ENCODE results near the gene HAVCR2.

Gene HAVCR2
- 3.3 to 6.4 (median 4.1) reads per million in 3 donors for total RNA-seq

GRCh38 chr5:157108976-157109375 lies at the start of gene HAVCR2:
TSS of gene HAVCR2 (minus strand) at chr5:157109044. CDS start at chr5:157108983, 61 bp downstream.
- H3K4me3 ChIP-seq (ENCODE audit: insufficient read depth, low read depth, low read length, poor library complexity, severe bottlenecking) = peak within 1 kb of the TSS; percentile 18

DNA sequence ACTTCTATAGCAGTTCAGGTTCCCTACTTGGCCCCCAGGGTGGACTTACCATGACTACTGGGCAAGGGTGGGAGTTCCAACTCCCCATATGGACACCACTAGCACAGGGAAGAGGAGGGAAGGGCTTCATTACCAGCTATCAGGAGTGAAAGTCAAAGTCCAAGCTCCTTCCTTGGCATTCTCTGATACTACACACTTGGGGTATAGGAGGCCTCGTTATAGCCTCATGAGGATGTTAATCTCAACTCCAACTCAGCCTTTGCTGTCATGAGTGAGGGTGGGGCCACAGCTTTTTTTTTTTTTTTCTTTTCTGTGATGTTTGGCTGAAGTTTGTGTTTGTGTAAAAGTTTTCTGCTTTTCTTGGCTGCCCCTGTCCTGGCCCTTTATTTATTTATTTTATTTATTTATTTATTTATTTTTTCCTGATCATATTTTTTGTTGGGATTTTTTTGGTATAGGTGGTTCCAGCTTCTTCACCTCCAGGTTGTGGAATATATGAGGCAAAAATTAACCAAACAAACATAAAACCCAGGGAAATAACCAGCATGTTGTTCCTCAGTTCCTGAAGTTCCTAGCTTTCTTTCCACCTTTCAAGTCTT lies 48.5 kb upstream of the HAVCR2 start:
- Histone ChIP-seq H3K36me3 (ENCODE audit: control insufficient read depth, insufficient read depth, low read length) (no peaks in the 10 kb centered on the region), H3K4me3 (ENCODE audit: insufficient read depth, low read depth, low read length, poor library complexity, severe bottlenecking) (no peak overlapping the region), H3K9me3 (ENCODE audit: control insufficient read depth, low read length) (no peaks in the 10 kb centered on the region), H3K4me1 (ENCODE audit: control insufficient read depth, insufficient read depth, low read length, poor library complexity, severe bottlenecking) (peaks cover 40% of the 10 kb centered on the region), H3K27ac (ENCODE audit: insufficient read depth, low read length, poor library complexity, severe bottlenecking) (no peak overlapping the region), H3K27me3 (replicated peaks; ENCODE audit: control insufficient read depth, insufficient read depth, low read length, poor library complexity, severe bottlenecking) (no peaks in the 10 kb centered on the region)
- no peak for DNase-seq

More at GRCh38 chr5:157108976-157109375, at the start of gene HAVCR2:
- Histone ChIP-seq H3K36me3 (ENCODE audit: control insufficient read depth, insufficient read depth, low read length) (no peaks in the 10 kb centered on the region), H3K27ac (ENCODE audit: insufficient read depth, low read length, poor library complexity, severe bottlenecking) (peak within 1 kb of the TSS; percentile 10), H3K27me3 (replicated peaks; ENCODE audit: control insufficient read depth, insufficient read depth, low read length, poor library complexity, severe bottlenecking) (no peaks in the 10 kb centered on the region), H3K9me3 (ENCODE audit: control insufficient read depth, low read length) (no peaks in the 10 kb centered on the region), H3K4me1 (ENCODE audit: control insufficient read depth, insufficient read depth, low read length, poor library complexity, severe bottlenecking) (no peaks in the 10 kb centered on the region)
- peak in 1 of 3 donors; percentile 12 for DNase-seq

- H3K4me1 ChIP-seq (ENCODE audit: control insufficient read depth, insufficient read depth, low read length, poor library complexity, severe bottlenecking) = peaks cover 31% of the 10 kb centered on the region
Measured at GRCh38 chr5:157155297-157155696, 46.5 kb upstream of the HAVCR2 start.

GRCh38 chr5:157150995-157151394 lies 42.2 kb upstream of the HAVCR2 start:
- Histone ChIP-seq H3K4me1 (ENCODE audit: control insufficient read depth, insufficient read depth, low read length, poor library complexity, severe bottlenecking) (peaks cover 14% of the 10 kb centered on the region), H3K27me3 (replicated peaks; ENCODE audit: control insufficient read depth, insufficient read depth, low read length, poor library complexity, severe bottlenecking) (no peaks in the 10 kb centered on the region), H3K36me3 (ENCODE audit: control insufficient read depth, insufficient read depth, low read length) (no peaks in the 10 kb centered on the region), H3K4me3 (ENCODE audit: insufficient read depth, low read depth, low read length, poor library complexity, severe bottlenecking) (no peak overlapping the region), H3K27ac (ENCODE audit: insufficient read depth, low read length, poor library complexity, severe bottlenecking) (peak overlapping the region; percentile 30), H3K9me3 (ENCODE audit: control insufficient read depth, low read length) (no peaks in the 10 kb centered on the region)
- no peak for DNase-seq

More at GRCh38 chr5:157155297-157155696, 46.5 kb upstream of the HAVCR2 start:
- H3K4me3 ChIP-seq (ENCODE audit: insufficient read depth, low read depth, low read length, poor library complexity, severe bottlenecking) = peak overlapping the region; percentile 27
- DNase-seq = no peak
- no peaks in the 10 kb centered on the region for H3K27me3 ChIP-seq (replicated peaks; ENCODE audit: control insufficient read depth, insufficient read depth, low read length, poor library complexity, severe bottlenecking)
- no peaks in the 10 kb centered on the region for H3K36me3 ChIP-seq (ENCODE audit: control insufficient read depth, insufficient read depth, low read length)
- peak overlapping the region; percentile 58 for H3K27ac ChIP-seq (ENCODE audit: insufficient read depth, low read length, poor library complexity, severe bottlenecking)
- H3K9me3 ChIP-seq (ENCODE audit: control insufficient read depth, low read length) = no peaks in the 10 kb centered on the region

DNA sequence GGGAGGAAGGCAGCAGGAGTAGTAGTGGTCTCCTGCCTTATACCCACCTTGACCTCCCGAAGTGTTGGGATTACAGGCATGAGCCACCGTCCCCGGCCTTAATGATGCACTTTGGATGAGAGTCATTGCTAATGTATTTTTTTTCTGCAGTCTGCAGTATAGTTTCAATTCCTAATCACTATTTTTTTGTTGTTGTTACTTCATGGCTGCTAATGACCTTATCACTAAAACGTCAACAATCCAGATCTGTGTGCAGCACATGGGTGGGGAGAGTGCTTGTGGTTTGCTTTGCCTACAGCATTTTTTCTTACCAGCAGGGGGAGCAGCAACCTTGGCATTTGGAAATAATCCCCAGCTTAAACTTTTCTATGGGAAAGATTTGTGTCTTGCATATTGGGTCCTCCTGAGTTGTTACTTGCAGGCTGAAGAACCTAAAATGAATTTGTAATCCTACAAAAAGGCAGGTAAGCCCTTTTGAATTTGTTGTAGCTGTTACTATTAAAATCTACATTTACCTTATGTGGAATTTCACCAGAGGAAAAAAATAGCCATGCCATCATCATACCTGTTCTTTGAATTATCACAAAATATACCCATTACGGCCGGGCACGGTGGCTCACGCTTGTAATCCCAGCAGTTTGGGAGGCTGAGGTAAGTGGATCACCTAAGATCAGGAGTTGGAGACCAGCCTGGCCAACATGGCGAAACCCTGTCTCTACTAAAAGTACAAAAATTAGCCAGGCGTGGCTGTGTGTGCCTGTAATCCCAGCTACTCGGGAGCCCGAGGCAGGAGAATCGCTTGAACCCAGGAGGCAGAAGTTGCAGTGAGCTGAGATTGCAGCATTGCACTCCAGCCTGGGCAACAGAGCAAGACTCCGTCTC lies 40.1 kb upstream of the HAVCR2 start:
- H3K27ac ChIP-seq (ENCODE audit: insufficient read depth, low read length, poor library complexity, severe bottlenecking) = no peak overlapping the region
- no peaks in the 10 kb centered on the region for H3K9me3 ChIP-seq (ENCODE audit: control insufficient read depth, low read length)
- DNase-seq = peak; percentile 55 to 74 (median 63)
- no peaks in the 10 kb centered on the region for H3K27me3 ChIP-seq (replicated peaks; ENCODE audit: control insufficient read depth, insufficient read depth, low read length, poor library complexity, severe bottlenecking)
- peaks cover 9% of the 10 kb centered on the region for H3K4me1 ChIP-seq (ENCODE audit: control insufficient read depth, insufficient read depth, low read length, poor library complexity, severe bottlenecking)
- no peaks in the 10 kb centered on the region for H3K36me3 ChIP-seq (ENCODE audit: control insufficient read depth, insufficient read depth, low read length)
- H3K4me3 ChIP-seq (ENCODE audit: insufficient read depth, low read depth, low read length, poor library complexity, severe bottlenecking) = no peak overlapping the region

DNA sequence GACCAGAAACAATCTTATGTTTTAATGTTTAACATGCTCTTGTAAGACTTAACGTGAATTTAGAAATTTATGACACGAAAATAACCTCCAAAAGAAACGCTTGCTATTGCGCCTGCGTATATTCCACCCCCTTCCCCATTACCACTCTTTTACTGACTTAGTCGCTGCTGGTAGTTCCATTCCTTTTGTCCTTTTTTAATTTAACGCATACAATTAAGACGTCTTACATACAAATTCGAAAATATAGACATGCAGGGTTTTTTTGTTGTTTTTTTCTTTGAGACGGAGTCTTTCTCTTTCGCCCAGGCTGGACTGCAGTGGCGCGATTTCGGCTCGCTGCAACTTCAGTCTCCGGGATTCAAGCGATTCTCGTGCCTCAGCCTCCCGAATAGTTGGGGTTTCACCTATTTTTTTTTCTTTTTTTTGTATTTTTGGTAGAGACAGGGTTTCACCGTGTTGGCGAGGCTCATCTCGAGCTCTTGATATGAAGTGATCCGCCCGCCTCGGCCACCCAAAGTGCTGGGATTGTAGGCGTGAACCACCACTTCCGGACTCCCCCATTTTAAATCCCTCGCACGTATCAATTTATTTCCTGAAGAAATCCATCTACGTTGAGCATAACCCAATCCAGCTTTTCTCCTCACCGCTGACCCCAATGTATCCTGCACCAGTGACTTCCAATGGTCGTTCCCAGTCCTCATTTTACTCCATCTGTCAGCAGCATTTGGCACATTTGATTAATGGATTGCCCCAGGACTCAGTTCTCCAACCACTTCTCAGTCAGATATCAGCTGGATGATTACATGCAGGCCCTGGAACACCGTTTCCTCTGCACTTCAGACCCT lies 34.5 kb upstream of the HAVCR2 start:
- Histone ChIP-seq H3K27me3 (replicated peaks; ENCODE audit: control insufficient read depth, insufficient read depth, low read length, poor library complexity, severe bottlenecking) (no peaks in the 10 kb centered on the region), H3K36me3 (ENCODE audit: control insufficient read depth, insufficient read depth, low read length) (peaks cover 8% of the 10 kb centered on the region), H3K4me3 (ENCODE audit: insufficient read depth, low read depth, low read length, poor library complexity, severe bottlenecking) (peak overlapping the region; percentile 85), H3K27ac (ENCODE audit: insufficient read depth, low read length, poor library complexity, severe bottlenecking) (peak overlapping the region; percentile 90), H3K9me3 (ENCODE audit: control insufficient read depth, low read length) (no peaks in the 10 kb centered on the region), H3K4me1 (ENCODE audit: control insufficient read depth, insufficient read depth, low read length, poor library complexity, severe bottlenecking) (peaks cover 5% of the 10 kb centered on the region)
- DNase-seq = peak; percentile 16 to 53 (median 17)

DNA sequence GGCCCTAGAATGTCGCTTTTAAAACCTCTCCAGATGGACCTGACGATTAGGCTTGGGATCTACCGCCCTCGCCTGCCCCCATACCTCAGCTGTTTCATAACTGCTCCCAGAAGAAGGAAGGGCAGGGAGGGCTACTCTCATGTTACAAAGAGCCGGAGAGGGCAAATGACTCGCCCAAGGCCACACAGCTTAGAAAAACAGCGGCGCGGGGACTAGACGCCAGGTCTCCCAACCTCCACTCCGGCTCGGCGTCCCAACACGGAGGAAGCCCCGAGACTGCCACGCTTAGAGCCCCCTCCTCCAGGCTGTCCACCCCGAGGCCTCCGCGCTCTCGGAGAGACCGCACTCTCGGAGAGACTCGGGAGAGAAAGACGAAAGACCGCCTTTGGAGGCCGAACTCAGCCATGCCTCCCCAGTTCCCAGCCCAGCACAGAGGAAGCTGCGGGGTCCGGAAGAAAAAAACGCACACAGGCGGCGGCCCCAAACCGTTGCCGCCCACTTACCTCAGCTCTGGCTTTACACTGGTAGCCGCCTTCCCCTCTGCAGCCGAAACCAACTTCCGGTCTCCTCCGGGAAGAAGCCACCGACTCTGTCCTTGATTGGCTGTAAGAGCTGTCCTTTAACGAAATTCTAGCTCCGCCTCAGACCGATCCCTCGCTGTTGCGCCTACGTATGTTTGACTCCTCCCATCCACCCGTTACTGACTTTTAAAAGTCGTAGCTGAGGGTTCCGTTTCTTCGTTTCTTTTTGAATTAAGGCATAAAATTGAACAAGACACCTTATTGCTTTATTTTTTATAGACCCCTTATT lies 33.7 kb upstream of the HAVCR2 start, which contains the start of gene MED7:
Gene MED7 (minus strand): TSS at position 549 of the 810 bp plus-strand sequence. CDS start 3,434 bp downstream, outside the sequence.
- H3K4me3 ChIP-seq (ENCODE audit: insufficient read depth, low read depth, low read length, poor library complexity, severe bottlenecking) = peak within 1 kb of the TSS; percentile 85

DNA sequence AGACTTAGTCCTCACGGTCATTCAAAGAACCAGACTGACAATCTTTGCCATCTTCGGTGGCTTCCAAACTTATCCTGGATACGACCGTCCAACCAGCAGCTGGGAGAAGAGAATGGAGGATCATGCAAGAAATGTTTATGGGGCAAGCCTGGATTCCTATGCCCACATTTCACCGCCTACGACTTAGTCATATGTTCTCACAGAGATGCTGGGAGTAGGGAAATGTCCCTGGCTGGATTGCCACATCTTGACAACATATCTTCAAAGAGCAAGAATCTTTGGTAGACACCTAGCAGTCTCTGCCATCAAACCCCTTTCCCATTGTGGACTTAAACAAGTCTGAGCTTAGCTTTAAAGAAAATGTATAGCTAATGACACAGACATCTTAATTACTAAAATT lies 28.8 kb upstream of the HAVCR2 start:
- Histone ChIP-seq H3K4me1 (ENCODE audit: control insufficient read depth, insufficient read depth, low read length, poor library complexity, severe bottlenecking) (no peaks in the 10 kb centered on the region), H3K9me3 (ENCODE audit: control insufficient read depth, low read length) (no peaks in the 10 kb centered on the region), H3K36me3 (ENCODE audit: control insufficient read depth, insufficient read depth, low read length) (peaks cover 17% of the 10 kb centered on the region), H3K27ac (ENCODE audit: insufficient read depth, low read length, poor library complexity, severe bottlenecking) (no peak overlapping the region), H3K27me3 (replicated peaks; ENCODE audit: control insufficient read depth, insufficient read depth, low read length, poor library complexity, severe bottlenecking) (no peaks in the 10 kb centered on the region), H3K4me3 (ENCODE audit: insufficient read depth, low read depth, low read length, poor library complexity, severe bottlenecking) (no peak overlapping the region)
- no peak for DNase-seq

More for the DNA sequence above, 33.7 kb upstream of the HAVCR2 start, which contains the start of gene MED7:
- H3K36me3 ChIP-seq (ENCODE audit: control insufficient read depth, insufficient read depth, low read length) = peaks cover 13% of the 10 kb centered on the region
- no peaks in the 10 kb centered on the region for H3K27me3 ChIP-seq (replicated peaks; ENCODE audit: control insufficient read depth, insufficient read depth, low read length, poor library complexity, severe bottlenecking)
- peak; percentile 90 to 92 (median 90) for DNase-seq
- H3K4me1 ChIP-seq (ENCODE audit: control insufficient read depth, insufficient read depth, low read length, poor library complexity, severe bottlenecking) = peaks cover 5% of the 10 kb centered on the region
- H3K9me3 ChIP-seq (ENCODE audit: control insufficient read depth, low read length) = no peaks in the 10 kb centered on the region
- H3K27ac ChIP-seq (ENCODE audit: insufficient read depth, low read length, poor library complexity, severe bottlenecking) = peak within 1 kb of the TSS; percentile 90

DNA sequence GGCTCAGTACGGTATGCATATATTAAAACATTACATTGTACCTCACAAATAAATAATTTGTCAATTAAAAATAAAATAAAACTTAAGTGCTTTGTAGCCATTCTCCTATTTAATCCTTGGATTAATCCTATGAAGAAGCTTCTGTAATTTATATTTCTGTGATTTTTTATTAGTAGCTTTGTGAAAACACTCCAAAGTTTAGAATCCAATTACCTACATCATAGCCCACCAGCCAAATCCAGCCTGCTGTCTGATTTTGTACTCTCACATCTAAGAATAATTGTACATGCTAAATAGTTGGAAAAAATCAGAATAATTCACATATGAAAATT lies 23.4 kb upstream of the HAVCR2 start:
- Histone ChIP-seq H3K4me3 (ENCODE audit: insufficient read depth, low read depth, low read length, poor library complexity, severe bottlenecking) (no peak overlapping the region), H3K36me3 (ENCODE audit: control insufficient read depth, insufficient read depth, low read length) (peaks cover 2% of the 10 kb centered on the region), H3K4me1 (ENCODE audit: control insufficient read depth, insufficient read depth, low read length, poor library complexity, severe bottlenecking) (no peaks in the 10 kb centered on the region), H3K27me3 (replicated peaks; ENCODE audit: control insufficient read depth, insufficient read depth, low read length, poor library complexity, severe bottlenecking) (no peaks in the 10 kb centered on the region), H3K27ac (ENCODE audit: insufficient read depth, low read length, poor library complexity, severe bottlenecking) (no peak overlapping the region), H3K9me3 (ENCODE audit: control insufficient read depth, low read length) (no peaks in the 10 kb centered on the region)
- DNase-seq = no peak
